Activated CD4-positive, alpha-beta memory T cell treated with anti-CD3 and anti-CD28 coated beads, Interleukin-2, amount 10 ng/mL, durations not matched to agents 7 days and 5 days (primary cell): Measurements from ENCODE around the gene HSPH1. TPM values are rescaled to one million over a fixed set of nuclear protein-coding genes. Genes with fewer than 3 reads are reported as not detected.

Experiments used
- CTCF ChIA-PET: fragments of 350-600 bp; sonication (Branson Sonifier 250); formaldehyde crosslinking; loops from one replicate; lab custom pipeline; 2021; ENCODE audit warnings: antibody characterized with exemption, inconsistent platforms; lab: Charles Lee
- POLR2A ChIA-PET: fragments of 350-600 bp; sonication (Branson Sonifier 250); formaldehyde crosslinking; loops from one replicate; lab custom pipeline; 2021; ENCODE audit warnings: antibody characterized with exemption; lab: Charles Lee
- DNase-seq: peaks from one replicate; pipeline ENCODE4 v3.0.0-alpha.2; 2020
- H3K27ac Mint-ChIP-seq: one replicate; pipeline ENCODE4 v1.8.0; 2021; ENCODE audit warnings: mild to moderate bottlenecking, mixed read lengths
- H3K27me3 Mint-ChIP-seq: one replicate; pipeline ENCODE4 v1.8.0; 2021; ENCODE audit warnings: mixed read lengths
- H3K36me3 Mint-ChIP-seq: one replicate; pipeline ENCODE4 v1.8.0; 2021; ENCODE audit warnings: low read depth, mixed read lengths
- H3K4me1 Mint-ChIP-seq: one replicate; pipeline ENCODE4 v1.8.0; 2021; ENCODE audit warnings: mixed read lengths
- H3K4me3 Mint-ChIP-seq: one replicate; pipeline ENCODE4 v1.8.0; 2021; ENCODE audit warnings: mild to moderate bottlenecking, mixed read lengths
- H3K9me3 Mint-ChIP-seq: one replicate; pipeline ENCODE4 v1.8.0; 2021; ENCODE audit warnings: mixed read lengths
- total RNA-seq, 2 experiments: library from RNA; stranded (reverse); gene quantifications; one replicate each; pipeline ENCODE4 v1.2.3, GENCODE V29; 2021

The HSPH1 gene
- total RNA-seq, 2 experiments from 2014 or later: 95.4 to 103 TPM

- peaks cover 16% of the 10 kb centered on the region for H3K4me1 Mint-ChIP-seq
- no peak overlapping the region for H3K27ac Mint-ChIP-seq
- CTCF ChIA-PET: no interaction called here
- no peak overlapping the region for H3K4me3 Mint-ChIP-seq
- H3K9me3 Mint-ChIP-seq: no peaks in the 10 kb centered on the region
- POLR2A ChIA-PET: no interaction called here
- peaks cover 67% of the 10 kb centered on the region for H3K27me3 Mint-ChIP-seq
- no peaks in the 10 kb centered on the region for H3K36me3 Mint-ChIP-seq
- no peak for DNase-seq
Observed at GRCh38 chr13:31119526-31119925, 42.2 kb downstream of the HSPH1 start.

GRCh38 chr13:31116224-31116623 is 45.5 kb downstream of the HSPH1 start:
- no peak overlapping the region for H3K27ac Mint-ChIP-seq
- H3K4me1 Mint-ChIP-seq: peaks cover 18% of the 10 kb centered on the region
- no peaks in the 10 kb centered on the region for H3K36me3 Mint-ChIP-seq
- ChIA-PET POLR2A (no interaction called here), CTCF (interaction anchor here (0.7 kb wide), 1 partner anchor 73 kb away, joined by 3 read pairs; no protein-coding TSS in a partner anchor)
- no peaks in the 10 kb centered on the region for H3K9me3 Mint-ChIP-seq
- peaks cover 60% of the 10 kb centered on the region for H3K27me3 Mint-ChIP-seq
- H3K4me3 Mint-ChIP-seq: no peak overlapping the region
- DNase-seq: no peak

- no peak overlapping the region for H3K4me3 Mint-ChIP-seq
- H3K9me3 Mint-ChIP-seq: no peaks in the 10 kb centered on the region
- ChIA-PET CTCF (no interaction called here), POLR2A (no interaction called here)
- peaks cover 13% of the 10 kb centered on the region for H3K4me1 Mint-ChIP-seq
- H3K27me3 Mint-ChIP-seq: peaks cover 56% of the 10 kb centered on the region
- DNase-seq: no peak
- no peak overlapping the region for H3K27ac Mint-ChIP-seq
- no peaks in the 10 kb centered on the region for H3K36me3 Mint-ChIP-seq
Observed at GRCh38 chr13:31115616-31116015, 46.1 kb downstream of the HSPH1 start.

GRCh38 chr13:31114641-31115040 is 47.1 kb downstream of the HSPH1 start:
- CTCF ChIA-PET: no interaction called here
- Mint-ChIP-seq H3K36me3 (no peaks in the 10 kb centered on the region), H3K27ac (no peak overlapping the region), H3K9me3 (no peaks in the 10 kb centered on the region), H3K4me1 (peaks cover 4% of the 10 kb centered on the region), H3K4me3 (no peak overlapping the region), H3K27me3 (peaks cover 50% of the 10 kb centered on the region)
- POLR2A ChIA-PET: no interaction called here
- DNase-seq: no peak

GRCh38 chr13:31111136-31111535 is 50.6 kb downstream of the HSPH1 start:
- Mint-ChIP-seq H3K36me3 (no peaks in the 10 kb centered on the region), H3K4me1 (peaks cover 1% of the 10 kb centered on the region), H3K27me3 (peaks cover 27% of the 10 kb centered on the region), H3K27ac (no peak overlapping the region), H3K9me3 (no peaks in the 10 kb centered on the region), H3K4me3 (no peak overlapping the region)
- ChIA-PET CTCF (no interaction called here), POLR2A (no interaction called here)
- no peak for DNase-seq

GRCh38 chr13:31110617-31111016 is 51.1 kb downstream of the HSPH1 start:
- H3K4me1 Mint-ChIP-seq: peaks cover 1% of the 10 kb centered on the region

GRCh38 chr13:31110169-31110568 is 51.5 kb downstream of the HSPH1 start:
- Mint-ChIP-seq H3K27ac (no peak overlapping the region), H3K9me3 (no peaks in the 10 kb centered on the region), H3K4me3 (no peak overlapping the region), H3K4me1 (peaks cover 1% of the 10 kb centered on the region), H3K36me3 (no peaks in the 10 kb centered on the region), H3K27me3 (peaks cover 25% of the 10 kb centered on the region)
- CTCF ChIA-PET: no interaction called here
- DNase-seq: no peak
- POLR2A ChIA-PET: no interaction called here

More at GRCh38 chr13:31110617-31111016, 51.1 kb downstream of the HSPH1 start:
- ChIA-PET CTCF (no interaction called here), POLR2A (no interaction called here)
- H3K27me3 Mint-ChIP-seq: peaks cover 26% of the 10 kb centered on the region
- no peaks in the 10 kb centered on the region for H3K36me3 Mint-ChIP-seq
- H3K9me3 Mint-ChIP-seq: no peaks in the 10 kb centered on the region
- H3K27ac Mint-ChIP-seq: no peak overlapping the region
- H3K4me3 Mint-ChIP-seq: no peak overlapping the region
- DNase-seq: no peak

GRCh38 chr13:31107109-31107508 is 54.6 kb downstream of the HSPH1 start:
- no peaks in the 10 kb centered on the region for H3K36me3 Mint-ChIP-seq
- H3K9me3 Mint-ChIP-seq: no peaks in the 10 kb centered on the region
- CTCF ChIA-PET: no interaction called here
- no peak overlapping the region for H3K4me3 Mint-ChIP-seq
- H3K27ac Mint-ChIP-seq: no peak overlapping the region
- no peaks in the 10 kb centered on the region for H3K4me1 Mint-ChIP-seq
- POLR2A ChIA-PET: no interaction called here
- no peak for DNase-seq
- H3K27me3 Mint-ChIP-seq: peaks cover 25% of the 10 kb centered on the region

- Mint-ChIP-seq H3K27ac (no peak overlapping the region), H3K27me3 (peaks cover 37% of the 10 kb centered on the region), H3K4me1 (no peaks in the 10 kb centered on the region), H3K36me3 (no peaks in the 10 kb centered on the region), H3K9me3 (no peaks in the 10 kb centered on the region), H3K4me3 (no peak overlapping the region)
- POLR2A ChIA-PET: interaction anchor here (1.1 kb wide), 1 partner anchor 61 kb away, joined by 3 read pairs; no protein-coding TSS in a partner anchor
- DNase-seq: no peak
- CTCF ChIA-PET: interaction anchor here (0.6 to 1.1 kb wide), 3 partner anchors 18 to 127 kb away, joined by 3 read pairs; no protein-coding TSS in a partner anchor
Observed at GRCh38 chr13:31105856-31106255, 55.8 kb downstream of the HSPH1 start.

GRCh38 chr13:31105020-31105795 is 56.5 kb downstream of the HSPH1 start:
- Mint-ChIP-seq H3K36me3 (no peaks in the 10 kb centered on the region), H3K27me3 (peaks cover 42% of the 10 kb centered on the region), H3K4me1 (no peaks in the 10 kb centered on the region), H3K27ac (no peak overlapping the region), H3K9me3 (no peaks in the 10 kb centered on the region), H3K4me3 (no peak overlapping the region)
- no peak for DNase-seq
- ChIA-PET POLR2A (interaction anchor here (1.1 kb wide), 1 partner anchor 61 kb away, joined by 3 read pairs; no protein-coding TSS in a partner anchor), CTCF (interaction anchor here (0.6 to 1.1 kb wide), 2 partner anchors 17 to 127 kb away, joined by 3 read pairs; no protein-coding TSS in a partner anchor)

GRCh38 chr13:31102905-31103304 is 58.8 kb downstream of the HSPH1 start:
- H3K4me1 Mint-ChIP-seq: no peaks in the 10 kb centered on the region
- no peak overlapping the region for H3K27ac Mint-ChIP-seq
- POLR2A ChIA-PET: no interaction called here
- H3K9me3 Mint-ChIP-seq: no peaks in the 10 kb centered on the region
- no peaks in the 10 kb centered on the region for H3K36me3 Mint-ChIP-seq
- DNase-seq: no peak
- peaks cover 54% of the 10 kb centered on the region for H3K27me3 Mint-ChIP-seq
- H3K4me3 Mint-ChIP-seq: no peak overlapping the region
- CTCF ChIA-PET: no interaction called here

- ChIA-PET POLR2A (no interaction called here), CTCF (no interaction called here)
- Mint-ChIP-seq H3K4me1 (no peaks in the 10 kb centered on the region), H3K9me3 (no peaks in the 10 kb centered on the region), H3K27ac (no peak overlapping the region), H3K27me3 (peaks cover 66% of the 10 kb centered on the region), H3K36me3 (no peaks in the 10 kb centered on the region), H3K4me3 (no peak overlapping the region)
- no peak for DNase-seq
Observed at GRCh38 chr13:31101472-31102170, 60.1 kb downstream of the HSPH1 start.

GRCh38 chr13:31100721-31101120 is 61.0 kb downstream of the HSPH1 start:
- ChIA-PET CTCF (no interaction called here), POLR2A (no interaction called here)
- no peak for DNase-seq
- H3K9me3 Mint-ChIP-seq: no peaks in the 10 kb centered on the region
- H3K27me3 Mint-ChIP-seq: peaks cover 63% of the 10 kb centered on the region
- H3K36me3 Mint-ChIP-seq: no peaks in the 10 kb centered on the region
- no peak overlapping the region for H3K4me3 Mint-ChIP-seq
- no peak overlapping the region for H3K27ac Mint-ChIP-seq
- no peaks in the 10 kb centered on the region for H3K4me1 Mint-ChIP-seq
